GM12873 (cell line): Measurements from ENCODE around the gene NUF2.

Experiments used
- TF ChIP-seq, protein P1 (sequence below): IDR thresholded peaks from 2 replicates; pipeline ENCODE4 v1.5.1; 2012; ENCODE audit warnings: low read depth, mild to moderate bottlenecking, moderate library complexity, low read length, control low read depth; ENCODE audit not compliant: insufficient read depth; ENCODE audit errors: missing control alignments

NUF2 gene

GRCh38 chr1:163378554-163378953 is 56.8 kb downstream of the NUF2 start:
- TF ChIP-seq, protein P1, sequence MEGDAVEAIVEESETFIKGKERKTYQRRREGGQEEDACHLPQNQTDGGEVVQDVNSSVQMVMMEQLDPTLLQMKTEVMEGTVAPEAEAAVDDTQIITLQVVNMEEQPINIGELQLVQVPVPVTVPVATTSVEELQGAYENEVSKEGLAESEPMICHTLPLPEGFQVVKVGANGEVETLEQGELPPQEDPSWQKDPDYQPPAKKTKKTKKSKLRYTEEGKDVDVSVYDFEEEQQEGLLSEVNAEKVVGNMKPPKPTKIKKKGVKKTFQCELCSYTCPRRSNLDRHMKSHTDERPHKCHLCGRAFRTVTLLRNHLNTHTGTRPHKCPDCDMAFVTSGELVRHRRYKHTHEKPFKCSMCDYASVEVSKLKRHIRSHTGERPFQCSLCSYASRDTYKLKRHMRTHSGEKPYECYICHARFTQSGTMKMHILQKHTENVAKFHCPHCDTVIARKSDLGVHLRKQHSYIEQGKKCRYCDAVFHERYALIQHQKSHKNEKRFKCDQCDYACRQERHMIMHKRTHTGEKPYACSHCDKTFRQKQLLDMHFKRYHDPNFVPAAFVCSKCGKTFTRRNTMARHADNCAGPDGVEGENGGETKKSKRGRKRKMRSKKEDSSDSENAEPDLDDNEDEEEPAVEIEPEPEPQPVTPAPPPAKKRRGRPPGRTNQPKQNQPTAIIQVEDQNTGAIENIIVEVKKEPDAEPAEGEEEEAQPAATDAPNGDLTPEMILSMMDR, result no peak

GRCh38 chr1:163379801-163380200 is 58.0 kb downstream of the NUF2 start:
- TF ChIP-seq, protein P1, result no peak

GRCh38 chr1:163381487-163382184 is 59.9 kb downstream of the NUF2 start:
- TF ChIP-seq, protein P1, result no peak

- TF ChIP-seq, protein P1, result no peak
These were observed 60.6 kb downstream of the NUF2 start for GRCh38 chr1:163382395-163382794.

DNA sequence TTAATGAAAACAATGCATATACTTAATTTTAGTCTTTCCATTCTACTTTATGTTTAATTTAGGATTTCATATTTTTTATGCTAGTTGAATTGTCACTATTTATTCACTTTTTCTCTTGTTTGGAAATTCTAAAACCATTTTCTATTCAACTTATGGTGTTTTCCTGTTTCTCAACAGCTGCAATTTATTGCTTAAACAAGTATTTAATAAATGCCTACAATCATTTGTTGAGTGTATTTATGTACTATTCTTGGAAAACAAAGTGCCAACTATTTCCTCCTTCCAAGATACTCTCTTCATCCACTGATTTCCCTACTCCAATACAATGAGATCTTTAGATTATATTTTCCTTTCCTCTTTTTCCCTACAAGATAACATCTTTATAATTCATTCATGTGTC is 65.4 kb downstream of the NUF2 start:
- TF ChIP-seq, protein P1, result no peak

GRCh38 chr1:163388970-163389369 is 67.2 kb downstream of the NUF2 start:
- TF ChIP-seq, protein P1, result no peak

DNA sequence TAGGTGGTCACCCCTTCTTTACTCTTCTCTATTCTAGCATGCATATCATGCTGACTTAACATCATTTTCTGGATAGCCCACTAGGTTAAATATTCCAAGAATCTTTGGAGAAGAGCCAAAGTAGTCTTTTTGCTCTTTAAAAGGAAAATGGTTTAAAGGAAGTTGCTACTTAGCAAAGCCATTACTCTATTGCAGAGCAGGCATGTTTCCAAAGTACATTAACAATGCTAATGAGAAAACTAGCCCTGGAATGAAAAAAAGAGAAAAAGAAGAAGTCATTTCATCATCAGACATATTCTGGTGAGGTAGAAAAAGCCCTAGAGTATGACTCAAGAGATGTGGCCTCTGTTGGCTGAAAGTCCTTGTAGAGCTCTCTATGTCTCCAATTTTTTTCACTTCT is 74.0 kb downstream of the NUF2 start:
- TF ChIP-seq, protein P1, result no peak
